HG03521 (cell line): ENCODE results near the gene BATF2.

Experiments
- ATAC-seq: cut with Tn5 transposase; IDR thresholded peaks from one replicate; pipeline ENCODE4 v1.9.1; 2021; ENCODE audit warnings: mild to moderate bottlenecking, moderate library complexity; ENCODE audit not compliant: unreplicated experiment

The BATF2 gene

DNA sequence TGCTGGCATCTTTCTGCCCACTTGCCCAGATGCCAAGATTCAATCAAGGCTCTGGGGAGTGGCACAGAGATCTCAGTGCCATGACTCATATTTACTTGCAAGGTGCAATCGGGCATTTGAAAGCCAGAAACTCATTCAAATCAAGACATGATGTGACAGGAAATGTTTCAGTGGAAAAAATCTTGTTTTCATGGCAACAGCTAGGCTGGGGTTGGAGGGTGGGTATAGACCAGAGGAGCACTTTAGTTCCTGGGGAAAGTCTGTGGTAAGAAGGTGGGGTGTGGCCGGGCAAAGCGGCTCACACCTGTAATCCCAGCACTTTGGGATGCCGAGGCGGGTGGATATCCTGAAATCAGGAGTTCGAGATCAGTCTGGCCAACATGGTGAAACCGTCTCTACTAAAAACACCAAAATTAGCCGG lies 26.0 kb downstream of the BATF2 start:
- ATAC-seq, result no peak

DNA sequence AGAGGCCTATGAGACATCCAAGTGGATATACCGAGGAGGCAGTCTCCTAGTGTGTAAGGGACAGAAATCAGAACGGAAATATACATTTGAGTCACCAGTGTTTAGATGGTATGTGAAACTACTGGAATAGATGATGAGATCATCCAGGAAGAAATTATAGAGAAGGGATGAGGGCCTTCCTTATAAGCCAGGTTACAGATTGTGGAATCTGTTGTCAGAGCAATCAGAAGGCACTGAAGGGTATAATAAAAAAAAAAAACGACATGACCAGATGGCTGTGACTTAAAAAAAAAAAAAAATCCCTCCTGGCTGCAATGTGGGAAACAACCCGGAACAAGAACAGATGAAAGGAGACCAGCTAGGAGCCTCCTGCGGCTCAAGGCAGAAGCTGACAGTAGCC lies 27.6 kb downstream of the BATF2 start:
- no peak for ATAC-seq

DNA sequence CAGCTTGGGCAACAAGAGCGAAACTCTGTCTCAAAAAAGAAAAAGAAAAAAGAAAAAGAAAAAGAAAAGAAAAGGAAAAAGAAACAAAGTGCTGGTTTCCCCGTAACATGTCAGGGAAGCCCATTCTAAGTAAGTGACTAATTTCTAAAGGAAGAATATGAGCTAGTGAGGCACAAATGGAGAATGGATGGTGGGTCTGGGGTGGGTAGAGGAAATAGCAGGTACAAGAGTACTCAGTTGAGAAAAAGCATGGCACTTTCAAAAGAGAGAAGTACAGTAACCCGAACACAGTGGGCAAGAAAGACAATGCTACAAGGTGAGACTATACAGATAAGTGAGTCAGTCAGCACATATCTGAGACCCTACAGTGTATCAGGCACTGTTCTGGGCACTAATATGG lies 29.4 kb downstream of the BATF2 start:
- ATAC-seq, result no peak

DNA sequence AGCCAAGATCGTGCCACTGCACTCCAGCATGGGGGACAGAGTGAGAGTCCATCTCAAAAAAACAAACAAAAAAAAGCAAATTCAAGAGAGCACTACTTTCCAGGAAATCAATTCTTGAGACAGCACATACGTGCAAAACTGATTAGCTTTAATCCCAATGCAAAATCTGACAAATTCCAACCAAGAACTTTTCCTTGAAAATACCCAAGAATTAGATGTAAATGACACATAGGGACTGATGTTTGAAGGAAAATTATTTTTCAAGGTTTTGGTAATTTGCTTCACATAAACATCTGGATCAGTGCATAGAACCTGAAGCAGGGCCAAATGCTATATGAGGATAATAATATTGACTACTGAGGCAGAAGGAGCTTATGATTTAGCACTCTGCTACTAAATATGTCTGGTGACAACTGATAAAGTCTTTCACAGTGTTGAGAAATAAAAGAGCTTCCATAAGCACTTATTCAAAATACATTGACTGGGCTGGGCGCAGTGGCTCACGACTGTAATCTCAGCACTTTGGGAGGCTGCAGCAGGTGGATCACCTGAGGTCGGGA lies 33.6 kb downstream of the BATF2 start:
- ATAC-seq, result no peak

DNA sequence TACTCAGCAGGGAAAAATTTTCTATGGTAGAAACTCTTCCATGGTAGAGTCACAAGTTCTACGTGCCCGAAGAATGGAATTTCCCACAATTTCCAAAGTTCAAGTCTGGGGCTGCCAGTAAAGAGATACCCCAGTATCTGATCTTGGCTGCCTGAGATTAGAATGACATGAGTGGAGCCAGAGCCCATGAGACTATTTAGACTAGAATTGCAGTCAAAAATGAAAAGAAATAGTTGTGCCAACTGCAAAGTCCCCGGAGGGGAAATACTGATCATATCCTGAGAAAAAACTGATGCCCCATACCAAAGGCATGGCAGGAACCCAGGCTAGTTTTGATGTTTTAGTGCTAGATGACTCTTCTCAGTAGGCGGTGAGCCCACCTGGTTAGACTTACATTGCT lies 36.1 kb downstream of the BATF2 start:
- no peak for ATAC-seq

DNA sequence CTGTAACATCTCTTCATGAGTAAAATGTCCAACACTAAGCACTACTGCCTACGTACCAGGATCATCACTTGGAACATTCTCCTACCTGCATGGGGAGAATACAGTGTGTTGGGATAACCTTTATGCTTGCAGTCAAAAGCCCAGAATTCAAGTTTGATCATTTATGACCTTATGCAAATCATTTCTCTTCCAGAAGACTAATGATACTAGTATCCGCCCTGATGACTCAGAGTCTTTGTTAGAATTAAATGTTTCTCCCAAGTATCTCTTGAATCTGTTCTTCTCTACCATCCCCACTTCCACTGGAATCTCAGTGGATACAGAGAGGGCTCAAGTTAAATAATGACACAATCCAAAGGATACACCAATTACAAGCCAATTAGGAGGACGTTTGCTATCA lies 37.3 kb downstream of the BATF2 start:
- no peak for ATAC-seq

DNA sequence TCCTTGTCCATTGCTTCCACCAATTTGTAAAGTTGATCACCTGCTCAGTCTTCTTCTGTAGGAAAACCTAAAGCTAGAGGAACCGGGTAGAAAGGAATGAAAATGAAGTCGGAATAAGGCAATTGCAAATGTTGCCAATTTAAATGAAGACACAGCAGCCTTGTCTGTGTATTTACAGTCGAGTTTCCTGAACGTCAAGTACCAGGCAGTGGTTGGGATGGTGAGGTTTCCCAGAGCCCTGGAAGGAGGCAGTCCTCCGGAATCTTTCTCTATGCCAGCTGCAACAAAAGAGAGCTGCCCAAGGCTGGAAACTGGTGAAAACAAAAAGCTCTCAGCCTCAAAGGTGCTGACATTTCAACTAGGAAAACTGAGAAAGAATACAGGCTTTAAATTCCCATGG lies 42.6 kb downstream of the BATF2 start:
- no peak for ATAC-seq

DNA sequence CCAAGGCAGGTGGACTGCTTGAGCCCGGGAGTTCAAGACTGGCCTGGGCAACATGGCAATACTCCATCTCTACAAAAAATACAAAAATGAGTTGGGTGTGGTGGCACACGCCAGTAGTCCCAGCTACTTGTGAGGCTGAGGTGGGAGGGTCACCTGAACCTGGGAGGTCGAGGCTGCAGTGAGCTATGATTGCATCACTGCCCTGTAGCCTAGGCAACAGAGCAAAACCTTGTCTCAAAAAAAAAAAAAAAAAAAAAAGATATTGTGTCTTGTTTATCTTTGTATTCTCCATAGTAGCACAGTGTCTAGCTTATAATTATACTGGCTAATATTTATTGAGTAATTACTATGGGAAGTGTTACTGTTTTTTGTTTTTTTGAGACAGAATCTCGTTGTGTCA lies 45.2 kb downstream of the BATF2 start:
- no peak for ATAC-seq

DNA sequence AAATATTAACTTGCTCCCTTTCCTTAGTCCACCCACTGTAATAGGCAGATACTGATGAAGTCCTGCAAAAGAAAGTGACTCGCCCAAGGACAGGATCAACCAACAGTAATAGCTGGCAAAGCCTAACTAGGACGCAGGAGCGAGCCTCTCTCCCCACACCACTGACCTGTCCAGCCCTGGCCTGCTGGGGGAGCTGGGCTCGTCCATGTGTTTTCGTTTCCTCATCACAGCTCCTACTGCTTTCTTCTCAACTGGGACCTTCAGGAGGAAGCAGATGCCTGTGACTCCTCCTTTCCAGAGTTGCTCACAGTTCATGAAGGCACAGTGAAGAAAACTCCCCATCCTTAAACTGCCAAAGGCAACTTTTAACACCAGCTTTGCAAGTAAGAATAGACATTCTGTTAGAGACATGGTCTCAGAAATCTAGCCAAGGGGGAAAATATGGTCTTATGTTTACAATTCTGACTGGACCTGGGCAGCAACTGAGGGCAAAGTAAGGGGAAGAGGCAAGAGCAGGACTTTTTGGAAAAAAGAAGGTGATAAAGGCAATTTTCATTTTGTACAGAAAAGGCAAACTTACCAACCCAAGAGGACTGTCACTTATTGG lies 49.5 kb downstream of the BATF2 start:
- no peak for ATAC-seq
